A673 (cell line): ENCODE measurements around the gene LINGO3. TPM values are rescaled to one million over a fixed set of nuclear protein-coding genes. Genes with fewer than 3 reads are reported as not detected.
A peak's percentile ranks its signal among the peaks of the same experiment; 100 is the strongest.

Experiments used
- BruUV-seq: library from RNA; stranded (reverse); fragments of 400-500 nt; replicated peaks from 2 replicates; lab custom pipeline; 2021; lab: Mats Ljungman, UMichigan
- CTCF ChIA-PET: fragments of 300-600 bp; sonication (Branson Sonifier 250); formaldehyde crosslinking; loops from one replicate; lab custom pipeline; 2022; ENCODE audit warnings: antibody characterized with exemption; lab: Charles Lee
- POLR2A ChIA-PET: fragments of 300-600 bp; sonication (Branson Sonifier 250); formaldehyde crosslinking; loops from one replicate; lab custom pipeline; 2022; ENCODE audit warnings: antibody characterized with exemption; ENCODE audit not compliant: low non-redundant PET; lab: Charles Lee
- DNase-seq: peaks from one replicate; pipeline ENCODE4 v3.0.0-alpha.2; 2015; ENCODE audit warnings: low spot score
- H3K27ac ChIP-seq: fragments of 200-600 bp; sonication (generic); 2 replicates; pipeline ENCODE4 v1.5.1; 2016; ENCODE audit warnings: mixed run types, low read depth, mild to moderate bottlenecking, mixed read lengths, antibody characterized with exemption, low read length; ENCODE audit not compliant: poor library complexity, severe bottlenecking
- H3K27me3 ChIP-seq: fragments of 200-600 bp; sonication (generic); replicated peaks from 2 replicates; pipeline ENCODE4 v1.6.1; 2017; ENCODE audit warnings: mixed run types, low read depth, mild to moderate bottlenecking, mixed read lengths, antibody characterized with exemption, low read length; ENCODE audit not compliant: insufficient read depth, poor library complexity
- H3K36me3 ChIP-seq: fragments of 200-600 bp; sonication (generic); 2 replicates; pipeline ENCODE4 v1.6.1; 2016; ENCODE audit warnings: mixed run types, mild to moderate bottlenecking, mixed read lengths, antibody characterized with exemption, low read length; ENCODE audit not compliant: insufficient read depth, poor library complexity, severe bottlenecking
- H3K4me1 ChIP-seq: fragments of 200-600 bp; sonication (generic); 2 replicates; pipeline ENCODE4 v1.6.1; 2017; ENCODE audit warnings: mixed run types, mild to moderate bottlenecking, mixed read lengths, antibody characterized with exemption, low read length; ENCODE audit not compliant: insufficient read depth, poor library complexity, severe bottlenecking
- H3K4me3 ChIP-seq: fragments of 200-600 bp; sonication (generic); 2 replicates; pipeline ENCODE4 v1.5.1; 2016; ENCODE audit warnings: low read depth, mixed run types, mild to moderate bottlenecking, mixed read lengths, low read length; ENCODE audit not compliant: poor library complexity, severe bottlenecking
- H3K9me3 ChIP-seq: fragments of 200-600 bp; sonication (generic); 2 replicates; pipeline ENCODE4 v1.6.1; 2016; ENCODE audit warnings: mixed run types, low read depth, mild to moderate bottlenecking, mixed read lengths, antibody characterized with exemption, low read length; ENCODE audit not compliant: poor library complexity, severe bottlenecking
- CTCF ChIP-seq: fragments of 300-800, 200-600 bp; sonication (generic); conservative IDR thresholded peaks from 2 replicates; pipeline ENCODE4 v1.5.1; 2017; ENCODE audit warnings: low read depth, mild to moderate bottlenecking, antibody characterized with exemption, low read length, moderate library complexity, mixed read lengths
- EZH2 ChIP-seq: fragments of 200-600 bp; sonication (generic); IDR thresholded peaks from 2 replicates; pipeline ENCODE4 v1.6.1; 2017; ENCODE audit warnings: borderline replicate concordance, low read depth, mild to moderate bottlenecking, mixed read lengths, antibody characterized with exemption, low read length; ENCODE audit not compliant: poor library complexity, severe bottlenecking
- intact Hi-C: fragments of 100-400 bp; cut with micrococcal nuclease; formaldehyde crosslinking; loops from one replicate; pipeline ENCODE4 v1.10.0; 2022; ENCODE audit not compliant: unreplicated experiment
- total RNA-seq: library from RNA; stranded (reverse); gene quantifications from 2 replicates; pipeline ENCODE4 v1.2.3, GENCODE V29; 2021

The LINGO3 gene
- total RNA-seq, 1 experiment from 2014 or later, result not detected

- CTCF ChIA-PET, result interaction anchor here (0.5 kb wide), 1 partner anchor 147 kb away, joined by 8 read pairs; no protein-coding TSS in a partner anchor
- H3K36me3 ChIP-seq, result no peaks in the 10 kb centered on the region
- peak overlapping the region; percentile 34 for H3K4me3 ChIP-seq
- intact Hi-C loops, result no loop called here
- no peaks in the 10 kb centered on the region for H3K4me1 ChIP-seq
- TF ChIP-seq CTCF, result no peak
- TF ChIP-seq EZH2, result no peak
- H3K27ac ChIP-seq, result no peak overlapping the region
- H3K27me3 ChIP-seq, result no peaks in the 10 kb centered on the region
- POLR2A ChIA-PET, result no interaction called here
- DNase-seq, result no peak
- H3K9me3 ChIP-seq, result no peaks in the 10 kb centered on the region
- BruUV-seq, result no TSS peak
Observed at GRCh38 chr19:2307518-2308012, 389 bp downstream of the LINGO3 start.

GRCh38 chr19:2306971-2307370 lies 983 bp downstream of the LINGO3 start:
- ChIA-PET CTCF (interaction anchor here (0.5 kb wide), 1 partner anchor 147 kb away, joined by 8 read pairs; no protein-coding TSS in a partner anchor), POLR2A (no interaction called here)
- BruUV-seq, result no TSS peak
- Histone ChIP-seq H3K4me1 (no peaks in the 10 kb centered on the region), H3K4me3 (no peak overlapping the region), H3K27me3 (no peaks in the 10 kb centered on the region), H3K36me3 (no peaks in the 10 kb centered on the region), H3K27ac (no peak overlapping the region), H3K9me3 (no peaks in the 10 kb centered on the region)
- TF ChIP-seq CTCF, result no peak
- no peak for TF ChIP-seq EZH2
- intact Hi-C loops, result no loop called here
- no peak for DNase-seq

- H3K4me3 ChIP-seq, result no peak overlapping the region
- ChIA-PET CTCF (no interaction called here), POLR2A (no interaction called here)
- intact Hi-C loops, result no loop called here
- no peak overlapping the region for H3K27ac ChIP-seq
- no TSS peak for BruUV-seq
- no peaks in the 10 kb centered on the region for H3K4me1 ChIP-seq
- TF ChIP-seq CTCF (no peak), EZH2 (no peak)
- H3K9me3 ChIP-seq, result no peaks in the 10 kb centered on the region
- no peak for DNase-seq
- no peaks in the 10 kb centered on the region for H3K36me3 ChIP-seq
- H3K27me3 ChIP-seq, result no peaks in the 10 kb centered on the region
Observed at GRCh38 chr19:2306281-2306806, 1.6 kb downstream of the LINGO3 start.
